ENCODE measurements around the gene CC2D1A.
"Not testable (repeated sequence)": the region's sequence is repeated elsewhere in the genome, so short reads cannot be mapped to it uniquely, and the experiment has no call there.

The CC2D1A gene

DNA sequence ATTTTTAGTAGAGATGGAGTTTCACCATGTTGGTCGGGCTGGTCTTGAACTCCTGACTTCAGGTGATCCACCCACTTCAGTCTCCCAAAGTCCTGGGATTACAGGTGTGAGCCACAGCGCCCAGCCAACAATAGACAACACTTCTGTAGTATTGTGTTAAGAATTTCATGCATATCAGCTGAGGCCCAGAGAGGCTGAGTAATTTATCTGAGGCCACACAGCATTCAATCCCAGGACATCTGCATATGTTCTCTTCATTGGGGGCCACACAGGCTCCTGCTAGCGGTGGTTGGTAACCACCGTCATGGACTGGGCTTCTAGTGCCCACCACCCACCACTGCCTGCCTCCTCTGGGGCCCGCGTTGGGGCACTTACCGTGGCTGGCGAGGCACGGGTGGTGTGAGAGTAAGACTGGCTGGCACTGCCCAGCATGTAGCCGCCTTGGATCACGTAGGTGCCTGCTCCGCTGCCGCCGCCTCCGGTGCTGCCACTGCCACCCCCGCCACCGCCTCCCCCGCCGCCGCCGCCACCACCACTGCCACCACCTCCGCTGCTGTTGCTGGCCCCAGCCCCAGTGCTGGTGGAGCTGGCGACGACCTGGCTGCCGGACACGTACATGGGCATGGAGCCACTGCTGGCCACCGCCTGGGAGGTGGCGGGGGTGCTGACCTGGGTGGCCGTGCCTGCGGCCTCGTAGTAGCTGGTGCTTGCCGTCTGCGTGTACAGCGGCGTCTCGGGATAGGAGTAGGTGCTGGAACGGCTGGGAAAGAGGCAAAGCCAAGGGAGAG lies 66.6 kb downstream of the CC2D1A start:
- Histone ChIP-seq H3K4me3 (no peak overlapping the region), H3K27me3 (no peaks in the 10 kb centered on the region), H3K36me3 (peaks cover 22 to 82% (median 46%) of the 10 kb centered on the region in 3 donors), H3K27ac (no peak overlapping the region), H3K9me3 (no peaks in the 10 kb centered on the region), H3K4me1 (peaks cover 0 to 10% (median 2%) of the 10 kb centered on the region in 4 donors)
- no peak for DNase-seq
- TF ChIP-seq, protein P1, sequence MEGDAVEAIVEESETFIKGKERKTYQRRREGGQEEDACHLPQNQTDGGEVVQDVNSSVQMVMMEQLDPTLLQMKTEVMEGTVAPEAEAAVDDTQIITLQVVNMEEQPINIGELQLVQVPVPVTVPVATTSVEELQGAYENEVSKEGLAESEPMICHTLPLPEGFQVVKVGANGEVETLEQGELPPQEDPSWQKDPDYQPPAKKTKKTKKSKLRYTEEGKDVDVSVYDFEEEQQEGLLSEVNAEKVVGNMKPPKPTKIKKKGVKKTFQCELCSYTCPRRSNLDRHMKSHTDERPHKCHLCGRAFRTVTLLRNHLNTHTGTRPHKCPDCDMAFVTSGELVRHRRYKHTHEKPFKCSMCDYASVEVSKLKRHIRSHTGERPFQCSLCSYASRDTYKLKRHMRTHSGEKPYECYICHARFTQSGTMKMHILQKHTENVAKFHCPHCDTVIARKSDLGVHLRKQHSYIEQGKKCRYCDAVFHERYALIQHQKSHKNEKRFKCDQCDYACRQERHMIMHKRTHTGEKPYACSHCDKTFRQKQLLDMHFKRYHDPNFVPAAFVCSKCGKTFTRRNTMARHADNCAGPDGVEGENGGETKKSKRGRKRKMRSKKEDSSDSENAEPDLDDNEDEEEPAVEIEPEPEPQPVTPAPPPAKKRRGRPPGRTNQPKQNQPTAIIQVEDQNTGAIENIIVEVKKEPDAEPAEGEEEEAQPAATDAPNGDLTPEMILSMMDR (IDR thresholded peaks at IDR 0.05): no peak
- intact Hi-C loops (cut with DNase I; ENCODE audit: low total_unique reads): no loop called here

DNA sequence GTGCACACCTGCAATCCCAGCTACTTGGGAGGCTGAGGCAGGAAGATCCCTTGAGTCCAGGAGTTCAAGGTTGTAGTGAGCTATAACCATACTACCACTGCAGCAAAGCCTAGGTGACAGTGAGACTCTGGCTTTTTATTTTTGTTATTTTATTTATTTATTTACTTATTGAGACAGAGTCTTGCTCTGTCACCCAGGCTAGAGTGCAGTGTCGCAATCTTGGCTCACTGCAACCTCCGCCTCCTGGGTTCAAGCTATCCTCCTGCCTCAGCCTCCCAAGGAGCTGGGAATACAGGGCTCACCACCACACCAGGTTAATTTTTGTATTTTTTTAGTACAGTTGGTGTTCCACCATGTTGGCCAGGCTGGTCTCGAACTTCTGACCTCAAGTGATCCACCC lies 67.5 kb downstream of the CC2D1A start:
- DNase-seq; H3K9me3 ChIP-seq; H3K27ac ChIP-seq; H3K27me3 ChIP-seq; H3K4me3 ChIP-seq; intact Hi-C loops (cut with DNase I; ENCODE audit: low total_unique reads): not testable (repeated sequence)
- Histone ChIP-seq H3K36me3 (peaks cover 19 to 72% (median 37%) of the 10 kb centered on the region in 3 donors), H3K4me1 (peaks cover 0 to 19% (median 9%) of the 10 kb centered on the region in 4 donors)

DNA sequence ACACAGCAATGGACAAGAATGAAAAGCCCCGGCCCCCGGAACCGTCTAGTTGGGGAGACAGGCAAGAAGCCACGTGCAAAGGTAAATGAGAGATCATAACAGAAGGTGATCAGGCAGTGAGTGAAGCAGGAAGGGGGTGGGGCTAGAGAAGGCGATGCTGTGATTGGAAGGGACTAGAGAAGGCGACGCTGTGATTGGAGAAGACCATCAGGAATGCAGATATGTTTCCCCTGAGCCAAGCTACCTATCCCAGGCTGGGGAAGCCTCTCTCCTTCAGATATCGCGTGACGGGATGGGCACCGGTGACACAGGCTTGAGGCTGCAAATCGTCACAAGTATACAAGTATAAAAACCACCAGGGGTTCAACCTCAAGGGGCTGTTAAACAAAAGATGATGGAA lies 68.1 kb downstream of the CC2D1A start:
- no peak overlapping the region for H3K27ac ChIP-seq
- no peak for DNase-seq
- no peak overlapping the region for H3K4me3 ChIP-seq
- H3K36me3 ChIP-seq: peaks cover 13 to 66% (median 31%) of the 10 kb centered on the region in 3 donors
- intact Hi-C loops (cut with DNase I; ENCODE audit: low total_unique reads): no loop called here
- peaks cover 0 to 23% (median 12%) of the 10 kb centered on the region in 4 donors for H3K4me1 ChIP-seq
- TF ChIP-seq, protein P1 (IDR thresholded peaks at IDR 0.05): no peak
- no peaks in the 10 kb centered on the region for H3K9me3 ChIP-seq
- no peaks in the 10 kb centered on the region for H3K27me3 ChIP-seq

DNA sequence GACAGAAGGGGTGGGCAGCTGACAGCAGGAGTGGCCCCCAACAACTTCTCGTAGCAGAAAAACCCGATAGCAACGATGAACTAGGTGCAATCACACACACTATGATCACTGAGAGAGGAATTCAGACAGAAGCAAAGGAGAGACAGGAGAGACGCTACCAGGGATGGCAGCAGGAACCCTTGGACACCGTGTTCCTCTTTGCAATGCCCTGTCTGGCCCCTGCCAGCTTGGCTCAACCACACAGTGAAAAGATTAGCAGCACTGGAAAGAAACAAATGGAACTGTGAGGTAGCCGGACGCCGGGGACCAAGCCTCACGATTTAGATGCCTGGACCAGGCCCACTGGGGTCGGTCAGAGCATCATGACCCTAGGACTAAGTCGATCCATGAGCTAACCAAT lies 69.9 kb downstream of the CC2D1A start:
- no peaks in the 10 kb centered on the region for H3K27me3 ChIP-seq
- no peak for DNase-seq
- no peaks in the 10 kb centered on the region for H3K9me3 ChIP-seq
- H3K4me3 ChIP-seq: no peak overlapping the region
- intact Hi-C loops (cut with DNase I; ENCODE audit: low total_unique reads): no loop called here
- TF ChIP-seq, protein P1 (IDR thresholded peaks at IDR 0.05): no peak
- H3K36me3 ChIP-seq: peaks cover 6 to 52% (median 21%) of the 10 kb centered on the region in 3 donors
- peaks cover 0 to 30% (median 19%) of the 10 kb centered on the region in 4 donors for H3K4me1 ChIP-seq
- H3K27ac ChIP-seq: peak overlapping the region; percentile 5 to 73

DNA sequence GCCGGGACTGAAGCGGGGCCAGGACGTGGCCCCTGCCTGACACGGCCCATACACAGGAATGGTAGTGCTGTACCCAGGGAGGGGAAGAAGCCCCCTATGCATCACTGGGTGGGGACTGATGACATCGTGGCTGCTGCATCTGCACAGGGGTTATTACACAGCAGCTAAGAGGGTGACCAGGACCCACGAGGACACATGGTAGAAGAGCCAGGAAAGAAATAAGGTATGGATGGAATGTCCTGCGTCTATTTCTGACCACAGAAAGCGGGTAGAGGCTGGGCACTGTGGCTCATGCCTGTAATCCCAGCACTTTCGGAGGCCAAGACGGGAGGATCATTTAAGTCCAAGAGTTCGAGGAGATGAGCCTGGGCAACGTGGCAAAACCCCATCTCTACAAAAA lies 70.4 kb downstream of the CC2D1A start:
- Histone ChIP-seq H3K4me3 (no peak overlapping the region), H3K4me1 (peaks cover 0 to 30% (median 19%) of the 10 kb centered on the region in 4 donors), H3K9me3 (no peaks in the 10 kb centered on the region), H3K36me3 (peaks cover under 1 to 49% (median 18%) of the 10 kb centered on the region in 3 donors), H3K27ac (peak overlapping the region; percentile 5 to 73), H3K27me3 (no peaks in the 10 kb centered on the region)
- DNase-seq: no peak
- TF ChIP-seq, protein P1 (IDR thresholded peaks at IDR 0.05): no peak
- intact Hi-C loops (cut with DNase I; ENCODE audit: low total_unique reads): no loop called here

DNA sequence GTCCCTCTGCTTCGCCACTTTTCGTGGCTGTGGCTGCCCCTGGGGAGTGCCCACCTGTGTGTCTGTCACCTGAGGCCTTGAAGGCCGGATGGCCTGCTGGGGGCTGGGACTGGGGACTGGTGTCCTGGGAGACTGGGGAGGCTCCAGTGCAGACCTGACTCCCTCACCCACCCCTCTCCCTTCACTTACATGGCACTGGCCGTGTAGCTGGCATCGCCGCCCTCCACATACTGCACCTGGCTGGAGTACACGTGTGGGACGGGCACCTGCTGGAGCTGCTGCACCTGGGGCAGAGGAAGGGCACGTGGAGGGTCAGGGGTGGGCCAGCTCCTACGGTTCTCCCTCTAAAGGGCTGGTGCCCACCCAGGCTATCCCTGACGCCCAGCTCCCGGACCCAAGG lies 71.8 kb downstream of the CC2D1A start:
- Histone ChIP-seq H3K4me1 (peaks cover 0 to 30% (median 19%) of the 10 kb centered on the region in 4 donors), H3K9me3 (no peaks in the 10 kb centered on the region), H3K27ac (peak overlapping the region; percentile 73 to 76), H3K36me3 (peaks cover 0 to 47% (median 9%) of the 10 kb centered on the region in 3 donors), H3K4me3 (peak overlapping the region; percentile 54 to 63), H3K27me3 (no peaks in the 10 kb centered on the region)
- no peak for DNase-seq
- TF ChIP-seq, protein P1 (IDR thresholded peaks at IDR 0.05): no peak
- intact Hi-C loops (cut with DNase I; ENCODE audit: low total_unique reads): no loop called here
